Activated CD8-positive, alpha-beta T cell treated with anti-CD3 and anti-CD28 coated beads for 36 hours (primary cell): ENCODE measurements around the gene ISOC1. TPM values are rescaled to one million over a fixed set of nuclear protein-coding genes. Genes with fewer than 3 reads are reported as not detected.

Source experiments
- ATAC-seq: fragments of 200-7000 bp; cut with Tn5 transposase; one replicate; pipeline ENCODE4 v1.10.0; 2021; ENCODE audit warnings: mild to moderate bottlenecking, moderate library complexity
- CTCF ChIA-PET: fragments of 350-600 bp; sonication (Branson Sonifier 250); formaldehyde crosslinking; loops from one replicate; lab custom pipeline; 2021; ENCODE audit warnings: antibody characterized with exemption; lab: Charles Lee
- POLR2A ChIA-PET: fragments of 350-600 bp; sonication (Branson Sonifier 250); formaldehyde crosslinking; loops from one replicate; lab custom pipeline; 2021; ENCODE audit warnings: antibody characterized with exemption; lab: Charles Lee
- DNase-seq: peaks from one replicate; pipeline ENCODE4 v3.0.0-alpha.2; 2020
- H3K27ac Mint-ChIP-seq: one replicate; pipeline ENCODE4 v1.8.0; 2021; ENCODE audit warnings: mild to moderate bottlenecking, mixed read lengths
- H3K27me3 Mint-ChIP-seq: one replicate; pipeline ENCODE4 v1.8.0; 2021; ENCODE audit warnings: mixed read lengths
- H3K36me3 Mint-ChIP-seq: one replicate; pipeline ENCODE4 v1.8.0; 2021; ENCODE audit warnings: low read depth, mixed read lengths
- H3K4me1 Mint-ChIP-seq: one replicate; pipeline ENCODE4 v1.8.0; 2021; ENCODE audit warnings: low read depth, mixed read lengths
- H3K4me3 Mint-ChIP-seq: one replicate; pipeline ENCODE4 v1.8.0; 2021; ENCODE audit warnings: mild to moderate bottlenecking, moderate library complexity, mixed read lengths
- H3K9me3 Mint-ChIP-seq: one replicate; pipeline ENCODE4 v1.8.0; 2021; ENCODE audit warnings: mixed read lengths
- CTCF ChIP-seq: fragments of 200-600 bp; IDR thresholded peaks from one replicate; pipeline ENCODE4 v1.8.0; 2022; ENCODE audit warnings: antibody characterized with exemption, mild to moderate bottlenecking
- intact Hi-C: fragments of 100-400 bp; cut with micrococcal nuclease; formaldehyde crosslinking; loops from one replicate; pipeline ENCODE4 v1.10.0; 2022
- total RNA-seq, 2 experiments: library from RNA; stranded (reverse); gene quantifications; one replicate each; pipeline ENCODE4 v1.2.3, GENCODE V29; 2021

The ISOC1 gene
- total RNA-seq, 2 experiments from 2014 or later = 23.4 to 24.1 TPM

DNA sequence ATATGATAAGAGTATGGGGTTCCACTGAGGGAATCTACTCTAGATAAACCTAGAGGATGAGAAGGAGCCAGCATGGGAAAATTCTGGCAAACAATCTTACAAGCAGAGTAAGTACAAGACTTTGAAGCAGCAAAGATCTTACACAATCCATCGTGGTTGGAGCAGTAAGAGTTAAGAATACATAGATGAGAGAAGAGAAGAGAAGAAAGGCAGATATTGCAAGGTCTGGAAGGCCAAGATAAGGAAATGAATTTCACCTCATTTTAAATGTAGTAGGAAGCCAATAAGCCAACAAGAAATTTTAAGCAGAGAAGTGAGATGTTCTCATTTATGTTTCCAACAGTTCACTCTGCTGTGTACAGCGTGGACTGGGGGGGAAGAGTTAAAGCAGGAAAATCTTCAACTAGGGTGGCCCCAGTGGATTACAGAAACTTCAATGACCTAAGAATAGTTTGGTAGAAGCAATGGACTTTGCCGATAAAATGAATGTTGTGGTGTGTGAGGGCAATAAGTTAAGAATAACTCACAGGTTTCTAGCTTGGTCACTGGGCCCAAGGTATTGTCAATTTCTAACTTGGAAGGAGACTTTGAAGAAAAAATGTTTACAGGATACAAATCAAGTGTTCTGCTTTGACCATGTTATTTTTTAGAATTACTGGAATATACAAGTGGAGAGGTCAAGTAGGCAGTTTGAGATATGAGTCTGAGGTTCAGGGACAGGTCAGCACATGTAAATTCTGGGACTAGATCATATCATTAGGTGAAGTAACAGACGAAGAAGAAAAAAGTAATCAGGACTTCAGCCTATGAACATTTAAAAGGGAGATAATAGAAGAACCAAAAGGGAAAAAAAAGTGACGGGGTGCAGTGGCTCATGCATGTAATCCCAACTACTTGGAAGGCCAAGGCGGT is 12.1 kb upstream of the ISOC1 start:
- H3K36me3 Mint-ChIP-seq = no peaks in the 10 kb centered on the region
- peaks cover 15% of the 10 kb centered on the region for H3K27me3 Mint-ChIP-seq
- intact Hi-C loops = no loop called here
- H3K27ac Mint-ChIP-seq = no peak overlapping the region
- DNase-seq (no peak), ATAC-seq (no peak)
- ChIA-PET POLR2A (no interaction called here), CTCF (no interaction called here)
- no peak overlapping the region for H3K4me3 Mint-ChIP-seq
- TF ChIP-seq CTCF = no peak
- H3K9me3 Mint-ChIP-seq = no peaks in the 10 kb centered on the region
- no peaks in the 10 kb centered on the region for H3K4me1 Mint-ChIP-seq

- peaks cover 4% of the 10 kb centered on the region for H3K36me3 Mint-ChIP-seq
- H3K9me3 Mint-ChIP-seq = no peaks in the 10 kb centered on the region
- intact Hi-C loops = no loop called here
- TF ChIP-seq CTCF = no peak
- ATAC-seq = peak; percentile 7
- H3K27ac Mint-ChIP-seq = peak overlapping the region; percentile 60
- DNase-seq = peak; percentile 66
- peaks cover 34% of the 10 kb centered on the region for H3K4me1 Mint-ChIP-seq
- H3K4me3 Mint-ChIP-seq = peak overlapping the region; percentile 78
- ChIA-PET CTCF (interaction anchor here (0.6 to 1.5 kb wide), 13 partner anchors 10 to 757 kb away, joined by 3 to 6 read pairs (median 3); no protein-coding TSS in a partner anchor), POLR2A (interaction anchor here (0.6 to 1.2 kb wide), 6 partner anchors 10 to 1009 kb away, joined by 3 to 6 read pairs (median 4); no protein-coding TSS in a partner anchor)
- peaks cover 6% of the 10 kb centered on the region for H3K27me3 Mint-ChIP-seq
Measured at GRCh38 chr5:129094924-129095899, 663 bp downstream of the ISOC1 start.

GRCh38 chr5:129096382-129096991 is 1.9 kb downstream of the ISOC1 start:
- Mint-ChIP-seq H3K36me3 (peaks cover 4% of the 10 kb centered on the region), H3K9me3 (no peaks in the 10 kb centered on the region), H3K4me3 (peak overlapping the region; percentile 78), H3K27ac (no peak overlapping the region), H3K27me3 (peaks cover 6% of the 10 kb centered on the region), H3K4me1 (peaks cover 34% of the 10 kb centered on the region)
- POLR2A ChIA-PET = no interaction called here
- CTCF ChIA-PET = interaction anchor here (0.9 to 1.3 kb wide), 4 partner anchors 19 to 36 kb away, joined by 3 read pairs; no protein-coding TSS in a partner anchor
- ATAC-seq (no peak), DNase-seq (no peak)
- TF ChIP-seq CTCF = no peak
- intact Hi-C loops = no loop called here

DNA sequence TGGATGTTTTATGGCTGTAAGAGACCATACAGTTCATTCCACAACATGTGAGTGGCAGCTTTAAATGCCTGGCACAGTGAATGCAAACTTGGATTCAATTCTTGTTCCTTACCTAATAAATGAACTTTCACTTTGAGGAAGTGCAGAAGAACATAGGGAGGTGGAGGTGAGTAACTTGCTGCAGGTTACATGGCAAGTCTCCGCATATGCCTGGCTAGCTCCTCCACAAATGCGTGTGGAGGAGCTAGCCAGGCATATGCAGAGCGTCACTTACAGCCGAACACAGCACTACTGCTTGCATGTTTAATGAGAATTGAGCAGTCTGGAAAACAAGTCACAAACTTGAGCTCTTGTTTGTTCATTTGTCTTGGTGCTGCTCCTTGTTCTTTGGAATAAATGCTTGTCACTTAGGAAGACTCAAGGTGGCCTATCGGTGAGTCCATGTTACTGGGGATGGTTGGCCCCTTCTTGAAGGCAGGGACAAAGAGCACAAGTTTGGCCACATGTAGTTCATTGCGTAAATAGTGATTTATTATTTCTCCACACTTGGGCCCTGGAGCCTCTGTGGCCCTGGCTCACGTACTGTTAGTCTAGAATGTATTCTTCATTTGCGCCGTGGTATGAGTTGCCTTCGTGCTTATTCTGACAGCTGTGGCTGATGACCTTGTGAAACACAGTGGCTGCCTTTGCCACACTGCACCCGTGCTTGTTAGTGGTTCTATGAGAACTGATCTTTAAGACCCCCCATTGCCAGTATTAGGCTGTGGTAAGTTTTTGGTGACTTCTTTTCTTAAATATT is 3.1 kb downstream of the ISOC1 start:
- ATAC-seq (no peak), DNase-seq (no peak)
- H3K27ac Mint-ChIP-seq = no peak overlapping the region
- no peaks in the 10 kb centered on the region for H3K27me3 Mint-ChIP-seq
- no peak overlapping the region for H3K4me3 Mint-ChIP-seq
- peaks cover 4% of the 10 kb centered on the region for H3K36me3 Mint-ChIP-seq
- TF ChIP-seq CTCF = no peak
- H3K4me1 Mint-ChIP-seq = peaks cover 34% of the 10 kb centered on the region
- POLR2A ChIA-PET = no interaction called here
- H3K9me3 Mint-ChIP-seq = no peaks in the 10 kb centered on the region
- intact Hi-C loops = no loop called here
- CTCF ChIA-PET = interaction anchor here (1.1 to 1.7 kb wide), 2 partner anchors 26 to 28 kb away, joined by 3 to 6 read pairs; no protein-coding TSS in a partner anchor
